HG03354 (cell line): ENCODE data around the gene TAF10.

Source experiments
- ATAC-seq: cut with Tn5 transposase; IDR thresholded peaks from one replicate; pipeline ENCODE4 v1.9.1; 2021; ENCODE audit warnings: mild to moderate bottlenecking; ENCODE audit not compliant: unreplicated experiment, poor library complexity, severe bottlenecking

Gene TAF10

GRCh38 chr11:6611092-6611962, 689 bp downstream of the TAF10 start:
- no peak for ATAC-seq

GRCh38 chr11:6610591-6610990, 1.4 kb downstream of the TAF10 start:
- no peak for ATAC-seq

GRCh38 chr11:6609502-6610015, 2.5 kb downstream of the TAF10 start:
- no peak for ATAC-seq

GRCh38 chr11:6608726-6609501, 3.1 kb downstream of the TAF10 start:
- no peak for ATAC-seq

- no peak for ATAC-seq
These were observed 4.0 kb downstream of the TAF10 start for GRCh38 chr11:6608011-6608410.

GRCh38 chr11:6607190-6607795, 4.7 kb downstream of the TAF10 start:
- no peak for ATAC-seq

- peak; percentile 51 for ATAC-seq
These were observed 5.4 kb downstream of the TAF10 start for GRCh38 chr11:6606471-6607189.

GRCh38 chr11:6604790-6605189, 7.2 kb downstream of the TAF10 start:
- ATAC-seq = no peak

- ATAC-seq = peak; percentile 40
These were observed 7.9 kb downstream of the TAF10 start for GRCh38 chr11:6604081-6604626.

GRCh38 chr11:6603287-6604080, 8.5 kb downstream of the TAF10 start, which contains the start of the genes ILK and RRP8:
Gene ILK (plus strand): TSS chr11:6603774. CDS start chr11:6604272, 498 bp downstream.
Gene RRP8 (minus strand): TSS chr11:6603616. CDS start chr11:6603502, 114 bp downstream.
- peak; percentile 81 for ATAC-seq

GRCh38 chr11:6602096-6602940, 9.7 kb downstream of the TAF10 start:
- ATAC-seq = no peak

GRCh38 chr11:6601041-6601461, 11.0 kb downstream of the TAF10 start:
- no peak for ATAC-seq

GRCh38 chr11:6599881-6600390, 12.1 kb downstream of the TAF10 start:
- ATAC-seq = no peak

- ATAC-seq = no peak
These were observed 12.6 kb downstream of the TAF10 start for GRCh38 chr11:6599449-6599848.

- no peak for ATAC-seq
These were observed 13.5 kb downstream of the TAF10 start for GRCh38 chr11:6598555-6598954.

GRCh38 chr11:6596239-6596877, 15.7 kb downstream of the TAF10 start:
- ATAC-seq = no peak
